GM12865 (cell line): ENCODE measurements around the gene PSD4.

ENCODE experiments used
- DNase-seq: peaks from one replicate; pipeline ENCODE4 v3.0.0; 2010; ENCODE audit warnings: low read depth
- H3K4me3 ChIP-seq: 2 replicates; pipeline ENCODE4 v1.5.1; 2011; ENCODE audit warnings: mild to moderate bottlenecking, low read depth, low read length, control low read depth
- TF ChIP-seq, protein P1 (sequence below): IDR thresholded peaks from 2 replicates; pipeline ENCODE4 v1.5.1; 2011; ENCODE audit warnings: low read length, control low read depth, low read depth, inconsistent platforms; ENCODE audit not compliant: insufficient read depth; ENCODE audit errors: missing control alignments

Gene PSD4

DNA sequence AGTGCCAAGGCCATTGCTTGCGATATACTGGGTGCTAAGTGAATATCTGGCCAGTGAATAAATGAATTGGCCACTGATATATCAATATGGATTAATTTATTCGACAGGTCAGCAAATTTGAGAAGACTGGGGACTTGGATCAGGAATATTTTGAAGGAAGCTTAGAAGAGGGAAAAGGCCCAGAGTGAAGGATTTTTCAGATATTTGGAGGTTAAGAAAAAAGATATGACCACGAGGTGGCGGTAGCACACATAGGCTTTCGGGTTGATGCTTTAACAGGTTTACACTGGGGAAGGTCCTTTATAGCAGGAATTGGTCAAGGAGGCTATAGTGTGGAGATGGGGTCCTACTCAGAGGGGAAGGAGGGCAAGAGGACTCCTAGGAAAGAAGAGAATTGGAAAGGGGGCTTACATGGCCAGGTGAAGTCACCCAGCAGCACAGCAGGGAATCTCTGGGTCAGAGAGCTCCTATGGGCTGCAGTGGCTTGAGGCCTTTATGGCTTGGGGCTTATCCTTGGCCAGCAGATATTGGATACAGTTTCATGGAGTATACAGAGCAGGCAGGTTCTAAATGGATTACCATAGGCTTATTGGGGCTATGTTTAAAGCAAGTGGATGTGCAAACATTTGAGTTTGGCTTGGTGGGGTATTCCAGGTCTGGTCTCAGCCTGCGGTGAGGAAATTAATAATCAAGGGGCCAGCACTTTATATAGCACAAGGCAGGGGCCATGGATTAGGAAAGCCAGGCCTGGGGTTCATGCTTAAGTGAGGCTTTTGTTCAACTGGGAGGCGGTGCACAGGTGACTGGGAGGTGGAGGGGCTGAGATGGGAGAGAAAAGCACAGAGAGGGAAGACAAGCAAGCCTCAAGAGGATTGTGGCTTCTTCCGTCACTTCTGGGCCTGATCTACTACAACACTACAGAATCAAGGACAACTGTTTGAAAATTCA, 36.7 kb upstream of the PSD4 start:
- TF ChIP-seq, protein P1, sequence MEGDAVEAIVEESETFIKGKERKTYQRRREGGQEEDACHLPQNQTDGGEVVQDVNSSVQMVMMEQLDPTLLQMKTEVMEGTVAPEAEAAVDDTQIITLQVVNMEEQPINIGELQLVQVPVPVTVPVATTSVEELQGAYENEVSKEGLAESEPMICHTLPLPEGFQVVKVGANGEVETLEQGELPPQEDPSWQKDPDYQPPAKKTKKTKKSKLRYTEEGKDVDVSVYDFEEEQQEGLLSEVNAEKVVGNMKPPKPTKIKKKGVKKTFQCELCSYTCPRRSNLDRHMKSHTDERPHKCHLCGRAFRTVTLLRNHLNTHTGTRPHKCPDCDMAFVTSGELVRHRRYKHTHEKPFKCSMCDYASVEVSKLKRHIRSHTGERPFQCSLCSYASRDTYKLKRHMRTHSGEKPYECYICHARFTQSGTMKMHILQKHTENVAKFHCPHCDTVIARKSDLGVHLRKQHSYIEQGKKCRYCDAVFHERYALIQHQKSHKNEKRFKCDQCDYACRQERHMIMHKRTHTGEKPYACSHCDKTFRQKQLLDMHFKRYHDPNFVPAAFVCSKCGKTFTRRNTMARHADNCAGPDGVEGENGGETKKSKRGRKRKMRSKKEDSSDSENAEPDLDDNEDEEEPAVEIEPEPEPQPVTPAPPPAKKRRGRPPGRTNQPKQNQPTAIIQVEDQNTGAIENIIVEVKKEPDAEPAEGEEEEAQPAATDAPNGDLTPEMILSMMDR = peak; percentile 64
- peak; percentile 62 for DNase-seq
- no peak overlapping the region for H3K4me3 ChIP-seq

DNA sequence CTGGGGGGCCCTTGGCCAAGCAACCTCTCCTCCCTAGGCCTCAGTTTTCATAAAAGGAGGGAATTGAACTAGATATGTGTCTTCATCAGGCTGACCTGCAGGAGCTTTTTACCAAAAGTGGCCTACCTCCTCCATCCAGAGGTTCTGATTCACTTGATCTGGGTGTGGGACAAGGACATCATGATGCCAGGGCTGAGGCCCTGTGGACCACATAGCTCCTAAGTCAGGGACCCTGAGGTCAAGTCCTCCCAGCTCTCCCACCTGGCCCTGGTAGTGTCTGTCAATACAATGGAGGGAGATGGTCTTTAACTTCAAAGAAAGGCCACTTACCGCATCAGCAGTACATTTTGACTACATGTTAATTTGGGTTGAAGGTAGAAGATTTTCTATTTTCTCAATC, 35.9 kb upstream of the PSD4 start:
- no peak overlapping the region for H3K4me3 ChIP-seq
- TF ChIP-seq, protein P1 = no peak
- no peak for DNase-seq

DNA sequence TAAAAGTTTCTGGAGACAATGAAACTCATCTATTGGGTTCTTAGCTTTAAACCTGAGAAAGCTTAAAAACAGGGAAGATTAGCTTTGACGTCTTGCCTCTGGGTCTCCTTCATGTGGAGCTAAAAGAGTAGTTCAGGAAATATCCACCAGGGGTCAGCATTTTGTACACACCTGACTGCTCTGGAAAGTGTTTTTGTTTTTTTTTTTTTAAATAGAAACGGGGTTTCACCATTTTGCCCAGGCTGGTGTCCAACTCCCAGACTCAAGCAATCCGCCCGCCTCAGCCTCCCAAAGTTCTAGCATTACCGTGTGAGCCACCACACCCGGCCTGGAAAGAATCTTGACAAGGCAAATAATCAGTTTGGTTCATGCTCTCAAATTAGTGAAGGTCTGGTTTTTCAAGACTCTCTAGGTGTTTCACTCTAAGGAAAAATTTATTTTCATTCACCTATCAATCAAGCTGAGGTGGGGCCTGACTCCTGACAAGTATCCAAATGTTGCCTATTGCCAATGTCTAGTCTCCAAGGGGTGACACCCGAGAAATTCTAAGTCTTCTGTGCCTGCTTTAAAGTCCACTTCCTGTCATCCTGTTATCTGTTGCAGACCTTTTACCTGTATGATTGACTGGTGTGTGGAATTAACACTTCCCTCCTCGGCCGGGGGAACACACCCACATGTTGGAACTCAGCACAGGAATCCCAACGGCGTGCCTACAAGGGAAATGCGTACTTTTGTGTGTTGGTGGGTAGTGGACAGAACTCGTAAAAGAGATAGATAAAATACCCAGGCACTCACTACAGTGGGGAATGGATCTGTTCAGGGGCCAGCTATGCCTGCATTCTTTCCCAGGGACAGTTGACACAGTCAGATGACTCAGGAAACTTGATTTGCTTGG, 35.1 kb upstream of the PSD4 start:
- DNase-seq = peak; percentile 88
- TF ChIP-seq, protein P1 = peak; percentile 66

DNA sequence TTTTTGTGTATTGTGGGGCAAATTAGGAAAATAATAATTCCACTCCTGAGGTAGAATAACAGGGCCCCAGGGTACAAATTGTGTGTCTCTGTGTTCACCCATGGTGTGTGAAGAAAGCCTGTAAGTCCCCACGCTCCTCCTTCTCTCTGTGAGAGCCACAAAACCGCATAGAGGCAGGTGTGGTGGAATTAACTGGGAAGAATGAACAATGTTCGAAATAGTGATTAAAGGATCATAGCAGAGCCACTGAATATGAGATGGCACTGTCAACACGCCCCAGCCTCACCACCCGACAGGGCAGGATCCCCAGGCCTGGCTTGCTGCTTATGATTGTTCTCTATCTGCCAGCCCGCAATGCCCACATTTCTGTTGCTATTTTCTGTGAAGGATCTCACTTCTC, 32.3 kb upstream of the PSD4 start:
- TF ChIP-seq, protein P1 = no peak
- H3K4me3 ChIP-seq = no peak overlapping the region
- no peak for DNase-seq

More for the DNA sequence above, 35.1 kb upstream of the PSD4 start:
- H3K4me3 ChIP-seq = no peak overlapping the region

DNA sequence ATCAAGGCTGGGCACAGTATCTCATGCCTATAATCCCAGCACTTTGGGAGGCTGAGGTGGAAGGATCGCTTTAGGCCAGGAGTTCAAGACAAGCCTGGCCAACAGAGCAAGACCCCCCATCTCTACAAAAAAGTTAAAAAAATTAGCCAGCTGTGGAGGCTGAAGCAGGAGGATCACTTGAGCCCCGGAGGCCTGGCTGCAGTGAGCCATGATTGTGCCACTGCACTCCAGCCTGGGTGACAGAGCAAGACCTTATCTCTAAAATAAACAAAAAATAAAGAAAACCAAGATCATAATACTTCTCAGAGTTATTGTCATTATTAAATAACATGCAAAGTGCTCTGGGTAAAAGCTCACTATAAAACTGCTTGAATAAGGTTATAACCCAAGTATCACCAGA, 31.5 kb upstream of the PSD4 start:
- no peak overlapping the region for H3K4me3 ChIP-seq
- TF ChIP-seq, protein P1 = no peak
- no peak for DNase-seq

DNA sequence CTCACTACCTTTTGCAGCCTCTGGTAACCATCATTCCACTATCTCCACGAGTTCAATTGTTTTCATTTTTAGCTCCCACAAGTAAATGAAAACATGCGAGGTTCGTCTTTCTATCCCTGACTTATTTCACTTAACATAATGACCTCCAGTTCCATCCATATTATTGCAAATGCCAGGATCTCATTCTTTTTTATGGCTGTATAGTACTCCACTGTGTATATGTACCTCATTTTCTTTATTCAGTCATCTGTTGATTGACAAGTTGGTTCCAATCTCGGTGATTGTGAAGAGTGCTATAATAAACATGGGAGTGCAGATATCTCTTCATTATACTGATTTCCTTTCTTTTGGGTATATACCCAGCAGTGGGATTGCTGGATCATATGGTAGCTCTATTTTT, 29.5 kb upstream of the PSD4 start:
- DNase-seq = no peak
- TF ChIP-seq, protein P1 = no peak
- no peak overlapping the region for H3K4me3 ChIP-seq
